Measurements from ENCODE around the gene GLB1L2.

- no peak for TF ChIP-seq POLR2AphosphoS5 (IDR thresholded peaks at IDR 0.05; ENCODE audit: low read depth, low read length)
- TF ChIP-seq POLR2A (IDR thresholded peaks at IDR 0.05; ENCODE audit: low read depth, low read length), result no peak
- no peak for TF ChIP-seq TAF1 (IDR thresholded peaks at IDR 0.05; ENCODE audit: low read depth, low read length)
- TF ChIP-seq PAX5 (IDR thresholded peaks at IDR 0.05; ENCODE audit: insufficient read depth, low read length, severe bottlenecking), result no peak
- TF ChIP-seq SPI1 (IDR thresholded peaks at IDR 0.05; ENCODE audit: low read depth, low read length), result no peak
- TF ChIP-seq POU2F2 (IDR thresholded peaks at IDR 0.05; ENCODE audit: low read depth, low read length), result no peak
Measured at GRCh38 chr11:134338654-134339053, 6.9 kb downstream of the GLB1L2 start.
